GM12892 (cell line): ENCODE data around the gene TBL1XR1.

Experiments
- POLR2A ChIP-seq: IDR thresholded peaks from 2 replicates; pipeline ENCODE4 v1.6.1; 2011; ENCODE audit warnings: low read depth, low read length, control low read depth
- POLR2AphosphoS5 ChIP-seq: IDR thresholded peaks from 2 replicates; pipeline ENCODE4 v1.6.1; 2011; ENCODE audit warnings: low read depth, low read length, control low read depth
- TAF1 ChIP-seq: IDR thresholded peaks from 2 replicates; pipeline ENCODE4 v1.6.1; 2011; ENCODE audit warnings: low read depth, mild to moderate bottlenecking, control low read depth, low read length, borderline replicate concordance

- TF ChIP-seq TAF1 (no peak), POLR2AphosphoS5 (no peak), POLR2A (no peak)
These were observed 183.5 kb downstream of the TBL1XR1 start for GRCh38 chr3:177013681-177014280.
